ENCODE data around the gene PLD5. TPM values are rescaled to one million over a fixed set of nuclear protein-coding genes. Genes with fewer than 3 reads are reported as not detected.
"Not testable (repeated sequence)": the region's sequence is repeated elsewhere in the genome, so short reads cannot be mapped to it uniquely, and the experiment has no call there.

Gene PLD5
- total and polyA plus RNA-seq, 9 donors: 0.35 to 6.2 (median 1.1) TPM

DNA sequence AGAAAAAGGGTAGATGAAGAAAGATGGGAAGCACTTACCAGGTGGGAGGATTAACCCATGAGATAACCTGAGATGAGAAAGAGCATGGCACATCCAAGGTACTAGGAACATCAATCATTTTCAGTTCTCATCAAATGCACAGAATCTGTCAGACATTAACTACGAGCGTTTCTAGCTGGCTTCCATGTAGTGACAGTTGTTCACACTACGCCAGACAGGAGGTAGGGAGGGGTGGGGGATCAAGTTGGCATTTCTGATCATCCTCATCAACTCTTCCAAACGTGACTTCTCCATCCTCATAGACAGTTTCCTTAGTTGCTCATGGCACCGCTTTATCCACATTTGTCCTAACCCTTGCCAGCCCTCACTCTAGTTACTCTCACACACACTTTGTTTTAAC is 120.2 kb downstream of the PLD5 start:
- H3K27me3 ChIP-seq: no peaks in the 10 kb centered on the region
- H3K9me3 ChIP-seq: no peaks in the 10 kb centered on the region
- 77 to 88% (median 79%) methylated on average over 5 of the region's 5 CpGs for WGBS, 3 donors
- H3K36me3 ChIP-seq: no peaks in the 10 kb centered on the region
- no peak for TF ChIP-seq POLR2A (IDR thresholded peaks at IDR 0.05)
- no peak for TF ChIP-seq CTCF (IDR thresholded peaks at IDR 0.05)
- no peak for TF ChIP-seq EP300 (IDR thresholded peaks at IDR 0.05)
- H3K27ac ChIP-seq: no peak overlapping the region
- no peak for DNase-seq
- no peak overlapping the region for H3K4me3 ChIP-seq
- intact Hi-C loops (cut with DNase I): no loop called here
- H3K4me1 ChIP-seq (ENCODE audit: insufficient read depth): no peaks in the 10 kb centered on the region

- Histone ChIP-seq H3K4me3 (no peak overlapping the region), H3K4me1 (ENCODE audit: insufficient read depth) (no peaks in the 10 kb centered on the region), H3K9me3 (no peaks in the 10 kb centered on the region), H3K27me3 (no peaks in the 10 kb centered on the region), H3K36me3 (no peaks in the 10 kb centered on the region), H3K27ac (no peak overlapping the region)
- DNase-seq: no peak
- WGBS, 3 donors: 27 to 36% (median 31%) methylated on average over 5 of the region's 5 CpGs
- no peak for TF ChIP-seq EP300 (IDR thresholded peaks at IDR 0.05)
- no peak for TF ChIP-seq POLR2A (IDR thresholded peaks at IDR 0.05)
- no peak for TF ChIP-seq CTCF (IDR thresholded peaks at IDR 0.05)
- intact Hi-C loops (cut with DNase I): no loop called here
Measured at GRCh38 chr1:242402956-242403355, 121.5 kb downstream of the PLD5 start.

GRCh38 chr1:242401937-242402336 is 122.6 kb downstream of the PLD5 start:
- Histone ChIP-seq H3K4me3 (no peak overlapping the region), H3K27ac (no peak overlapping the region), H3K9me3 (no peaks in the 10 kb centered on the region), H3K36me3 (no peaks in the 10 kb centered on the region), H3K27me3 (no peaks in the 10 kb centered on the region), H3K4me1 (ENCODE audit: insufficient read depth) (no peaks in the 10 kb centered on the region)
- no peak for DNase-seq
- WGBS, 3 donors: 69 to 76% (median 72%) methylated on average over 3 of the region's 3 CpGs
- intact Hi-C loops (cut with DNase I): no loop called here
- TF ChIP-seq EP300 (IDR thresholded peaks at IDR 0.05) (no peak), POLR2A (IDR thresholded peaks at IDR 0.05) (no peak), CTCF (IDR thresholded peaks at IDR 0.05) (no peak)

GRCh38 chr1:242398351-242398750 is 126.1 kb downstream of the PLD5 start:
- TF ChIP-seq POLR2A (IDR thresholded peaks at IDR 0.05) (no peak), EP300 (IDR thresholded peaks at IDR 0.05) (no peak), CTCF (IDR thresholded peaks at IDR 0.05) (no peak)
- no peaks in the 10 kb centered on the region for H3K36me3 ChIP-seq
- no peak for DNase-seq
- H3K27ac ChIP-seq: no peak overlapping the region
- H3K9me3 ChIP-seq: no peaks in the 10 kb centered on the region
- 48 to 53% (median 52%) methylated on average over 5 of the region's 5 CpGs for WGBS, 3 donors
- no peaks in the 10 kb centered on the region for H3K27me3 ChIP-seq
- H3K4me3 ChIP-seq: no peak overlapping the region
- H3K4me1 ChIP-seq (ENCODE audit: insufficient read depth): no peaks in the 10 kb centered on the region
- intact Hi-C loops (cut with DNase I): no loop called here

GRCh38 chr1:242391896-242392295 is 132.6 kb downstream of the PLD5 start:
- Histone ChIP-seq H3K27me3 (no peaks in the 10 kb centered on the region), H3K36me3 (no peaks in the 10 kb centered on the region), H3K9me3 (no peaks in the 10 kb centered on the region), H3K4me1 (ENCODE audit: insufficient read depth) (no peaks in the 10 kb centered on the region), H3K27ac (no peak overlapping the region), H3K4me3 (no peak overlapping the region)
- TF ChIP-seq CTCF (IDR thresholded peaks at IDR 0.05) (no peak), POLR2A (IDR thresholded peaks at IDR 0.05) (no peak), EP300 (IDR thresholded peaks at IDR 0.05) (no peak)
- no peak for DNase-seq
- intact Hi-C loops (cut with DNase I): no loop called here

GRCh38 chr1:242376121-242376520 is 148.4 kb downstream of the PLD5 start:
- 47 to 67% (median 50%) methylated on average over 6 of the region's 6 CpGs for WGBS, 3 donors
- H3K9me3 ChIP-seq; H3K27ac ChIP-seq; intact Hi-C loops (cut with DNase I); H3K27me3 ChIP-seq; H3K4me1 ChIP-seq (ENCODE audit: insufficient read depth); H3K4me3 ChIP-seq; H3K36me3 ChIP-seq; DNase-seq: not testable (repeated sequence)

DNA sequence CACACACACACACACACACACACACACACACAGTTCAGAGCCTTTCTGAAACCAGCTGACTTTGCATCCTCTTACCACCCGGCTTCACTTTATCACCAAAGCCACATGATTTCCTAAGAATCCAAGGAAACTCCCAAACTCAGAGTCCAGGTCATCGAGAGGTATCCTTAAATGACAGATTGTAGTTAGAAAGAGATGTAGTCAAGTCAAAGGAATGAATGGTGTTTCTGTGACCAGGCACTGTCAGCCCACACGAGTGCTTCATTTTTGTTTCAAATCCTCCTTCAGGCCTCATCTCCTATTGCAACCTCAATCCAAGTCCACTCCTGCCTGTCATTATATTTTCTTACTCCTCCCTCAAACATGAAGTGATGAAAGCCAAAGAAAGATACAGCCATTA is 174.1 kb downstream of the PLD5 start:
- intact Hi-C loops (cut with DNase I); H3K27me3 ChIP-seq; H3K27ac ChIP-seq; DNase-seq; H3K36me3 ChIP-seq; H3K9me3 ChIP-seq; H3K4me1 ChIP-seq (ENCODE audit: insufficient read depth); H3K4me3 ChIP-seq: not testable (repeated sequence)
- 13 to 25% (median 16%) methylated on average over 3 of the region's 3 CpGs for WGBS, 3 donors

Measured in ovary (tissue), 9 donors.